HG02973 (cell line): Measurements from ENCODE around the gene HMCN1.
"Not testable (repeated sequence)": the region's sequence is repeated elsewhere in the genome, so short reads cannot be mapped to it uniquely, and the experiment has no call there.

Source experiments
- ATAC-seq: cut with Tn5 transposase; IDR thresholded peaks from one replicate; pipeline ENCODE4 v1.9.1; 2021; ENCODE audit warnings: moderate library complexity; ENCODE audit not compliant: unreplicated experiment

The HMCN1 gene

GRCh38 chr1:185739967-185740366 lies 5.8 kb downstream of the HMCN1 start:
- ATAC-seq, result peak; percentile 74

- ATAC-seq, result no peak
Measured at GRCh38 chr1:185741551-185741950, 7.4 kb downstream of the HMCN1 start.

GRCh38 chr1:185742403-185742802 lies 8.2 kb downstream of the HMCN1 start:
- ATAC-seq, result no peak

GRCh38 chr1:185745165-185745564 lies 11.0 kb downstream of the HMCN1 start:
- no peak for ATAC-seq

- ATAC-seq, result no peak
Measured at GRCh38 chr1:185759061-185759460, 24.9 kb downstream of the HMCN1 start.

- ATAC-seq, result no peak
Measured at GRCh38 chr1:185761841-185762240, 27.6 kb downstream of the HMCN1 start.

- ATAC-seq, result no peak
Measured at GRCh38 chr1:185767508-185768120, 33.4 kb downstream of the HMCN1 start.

- ATAC-seq, result no peak
Measured at GRCh38 chr1:185768371-185768770, 34.2 kb downstream of the HMCN1 start.

GRCh38 chr1:185769136-185769535 lies 34.9 kb downstream of the HMCN1 start:
- no peak for ATAC-seq

- ATAC-seq, result no peak
Measured at GRCh38 chr1:185774394-185774793, 40.2 kb downstream of the HMCN1 start.

GRCh38 chr1:185775501-185775900 lies 41.3 kb downstream of the HMCN1 start:
- ATAC-seq, result no peak

GRCh38 chr1:185776522-185776921 lies 42.3 kb downstream of the HMCN1 start:
- ATAC-seq, result no peak

- ATAC-seq, result not testable (repeated sequence)
Measured at GRCh38 chr1:185783860-185784259, 49.7 kb downstream of the HMCN1 start.

- ATAC-seq, result no peak
Measured at GRCh38 chr1:185785586-185785985, 51.4 kb downstream of the HMCN1 start.

- no peak for ATAC-seq
Measured at GRCh38 chr1:185786524-185786923, 52.3 kb downstream of the HMCN1 start.

GRCh38 chr1:185787238-185787637 lies 53.0 kb downstream of the HMCN1 start:
- no peak for ATAC-seq

GRCh38 chr1:185788386-185788785 lies 54.2 kb downstream of the HMCN1 start:
- no peak for ATAC-seq

GRCh38 chr1:185789501-185790193 lies 55.5 kb downstream of the HMCN1 start:
- no peak for ATAC-seq

- no peak for ATAC-seq
Measured at GRCh38 chr1:185790194-185790735, 56.1 kb downstream of the HMCN1 start.

GRCh38 chr1:185792040-185792439 lies 57.8 kb downstream of the HMCN1 start:
- ATAC-seq, result no peak

GRCh38 chr1:185794495-185794894 lies 60.3 kb downstream of the HMCN1 start:
- ATAC-seq, result not testable (repeated sequence)

- no peak for ATAC-seq
Measured at GRCh38 chr1:185795181-185795580, 61.0 kb downstream of the HMCN1 start.
